Stimulated activated effector memory CD8-positive, alpha-beta T cell treated with anti-CD3 and anti-CD28 coated beads, Interleukin-12 subunit alpha, Interleukin-12 subunit beta, amount 100 ng/mL, for 72 hours (primary cell): ENCODE data around the gene ITGB1BP1.

Experiments used
- ATAC-seq: fragments of 150-1000 bp; cut with Tn5 transposase; 2 replicates; pipeline ENCODE4 v1.10.0; 2021
- DNase-seq, 2 donors: peaks; one replicate each; pipeline ENCODE4 v3.0.0; 2021 to 2022; ENCODE audit warnings: low spot score in 2 of 2
- H3K27ac Mint-ChIP-seq: one replicate; pipeline ENCODE4 v1.8.0; 2022; ENCODE audit warnings: mild to moderate bottlenecking, mixed read lengths
- H3K36me3 Mint-ChIP-seq: one replicate; pipeline ENCODE4 v1.8.0; 2022; ENCODE audit warnings: mild to moderate bottlenecking, mixed read lengths
- H3K4me1 Mint-ChIP-seq: one replicate; pipeline ENCODE4 v1.8.0; 2022; ENCODE audit warnings: mixed read lengths
- H3K4me3 Mint-ChIP-seq: one replicate; pipeline ENCODE4 v1.8.0; 2022; ENCODE audit warnings: mild to moderate bottlenecking, mixed read lengths
- H3K9me3 Mint-ChIP-seq: one replicate; pipeline ENCODE4 v1.8.0; 2022; ENCODE audit warnings: mixed read lengths

Gene ITGB1BP1

GRCh38 chr2:9440058-9440727 lies 16.9 kb upstream of the ITGB1BP1 start:
- Mint-ChIP-seq H3K4me1 (peaks cover 5% of the 10 kb centered on the region), H3K36me3 (peaks cover 99% of the 10 kb centered on the region), H3K9me3 (no peaks in the 10 kb centered on the region), H3K4me3 (no peak overlapping the region), H3K27ac (no peak overlapping the region)
- no peak for DNase-seq
- ATAC-seq = no peak

- DNase-seq (no peak), ATAC-seq (no peak)
- no peak overlapping the region for H3K27ac Mint-ChIP-seq
- no peaks in the 10 kb centered on the region for H3K9me3 Mint-ChIP-seq
- no peaks in the 10 kb centered on the region for H3K4me1 Mint-ChIP-seq
- H3K4me3 Mint-ChIP-seq = no peak overlapping the region
- H3K36me3 Mint-ChIP-seq = peaks cover 99% of the 10 kb centered on the region
Measured at GRCh38 chr2:9439536-9439935, 16.2 kb upstream of the ITGB1BP1 start.

- H3K36me3 Mint-ChIP-seq = peaks cover 99% of the 10 kb centered on the region
Measured at GRCh38 chr2:9434489-9434888, 11.2 kb upstream of the ITGB1BP1 start.

GRCh38 chr2:9430316-9431293 lies 7.3 kb upstream of the ITGB1BP1 start:
- DNase-seq (no peak), ATAC-seq (peak; percentile 60)
- Mint-ChIP-seq H3K27ac (peak overlapping the region; percentile 84), H3K36me3 (peaks cover 71% of the 10 kb centered on the region), H3K9me3 (no peaks in the 10 kb centered on the region), H3K4me1 (peaks cover 10% of the 10 kb centered on the region), H3K4me3 (peak overlapping the region; percentile 13)

More at GRCh38 chr2:9434489-9434888, 11.2 kb upstream of the ITGB1BP1 start:
- no peak for ATAC-seq
- H3K4me1 Mint-ChIP-seq = peaks cover 10% of the 10 kb centered on the region
- no peaks in the 10 kb centered on the region for H3K9me3 Mint-ChIP-seq
- no peak for DNase-seq
- peak overlapping the region; percentile 51 for H3K27ac Mint-ChIP-seq
- no peak overlapping the region for H3K4me3 Mint-ChIP-seq

GRCh38 chr2:9428965-9429577 lies 5.7 kb upstream of the ITGB1BP1 start:
- no peak overlapping the region for H3K27ac Mint-ChIP-seq
- H3K4me3 Mint-ChIP-seq = no peak overlapping the region
- H3K36me3 Mint-ChIP-seq = peaks cover 57% of the 10 kb centered on the region

GRCh38 chr2:9424447-9425164 lies 1.3 kb upstream of the ITGB1BP1 start:
- Mint-ChIP-seq H3K4me1 (peaks cover 28% of the 10 kb centered on the region), H3K27ac (no peak overlapping the region), H3K36me3 (peaks cover 46% of the 10 kb centered on the region), H3K9me3 (no peaks in the 10 kb centered on the region), H3K4me3 (no peak overlapping the region)
- DNase-seq (no peak), ATAC-seq (no peak)

More at GRCh38 chr2:9428965-9429577, 5.7 kb upstream of the ITGB1BP1 start:
- ATAC-seq (no peak), DNase-seq (no peak)
- peaks cover 10% of the 10 kb centered on the region for H3K4me1 Mint-ChIP-seq
- H3K9me3 Mint-ChIP-seq = no peaks in the 10 kb centered on the region

GRCh38 chr2:9423922-9424272 lies 569 bp upstream of the ITGB1BP1 start:
- no peak for DNase-seq
- H3K36me3 Mint-ChIP-seq = peaks cover 43% of the 10 kb centered on the region
- no peaks in the 10 kb centered on the region for H3K9me3 Mint-ChIP-seq
- peak; percentile 29 for ATAC-seq
- H3K4me1 Mint-ChIP-seq = peaks cover 34% of the 10 kb centered on the region
- no peak overlapping the region for H3K27ac Mint-ChIP-seq
- no peak overlapping the region for H3K4me3 Mint-ChIP-seq

- Mint-ChIP-seq H3K27ac (no peak overlapping the region), H3K9me3 (no peaks in the 10 kb centered on the region), H3K36me3 (peaks cover 50% of the 10 kb centered on the region), H3K4me3 (no peak overlapping the region), H3K4me1 (peaks cover 47% of the 10 kb centered on the region)
- peak; percentile 46 to 76 for DNase-seq
- ATAC-seq = peak; percentile 64
Measured at GRCh38 chr2:9422321-9423099, 818 bp downstream of the ITGB1BP1 start.

GRCh38 chr2:9420495-9420894 lies 2.8 kb downstream of the ITGB1BP1 start:
- no peak overlapping the region for H3K27ac Mint-ChIP-seq
- no peak for ATAC-seq
- peaks cover 67% of the 10 kb centered on the region for H3K4me1 Mint-ChIP-seq
- DNase-seq = no peak
- no peaks in the 10 kb centered on the region for H3K9me3 Mint-ChIP-seq
- H3K4me3 Mint-ChIP-seq = peak overlapping the region; percentile 5
- H3K36me3 Mint-ChIP-seq = peaks cover 68% of the 10 kb centered on the region

GRCh38 chr2:9419541-9419940 lies 3.8 kb downstream of the ITGB1BP1 start:
- no peak for ATAC-seq
- Mint-ChIP-seq H3K36me3 (peaks cover 78% of the 10 kb centered on the region), H3K4me3 (no peak overlapping the region), H3K9me3 (no peaks in the 10 kb centered on the region), H3K4me1 (peaks cover 67% of the 10 kb centered on the region), H3K27ac (no peak overlapping the region)
- DNase-seq = no peak

GRCh38 chr2:9418746-9419145 lies 4.6 kb downstream of the ITGB1BP1 start:
- ATAC-seq (no peak), DNase-seq (no peak)
- Mint-ChIP-seq H3K9me3 (no peaks in the 10 kb centered on the region), H3K4me3 (no peak overlapping the region), H3K36me3 (peaks cover 84% of the 10 kb centered on the region), H3K4me1 (peaks cover 71% of the 10 kb centered on the region), H3K27ac (peak overlapping the region; percentile 17)

GRCh38 chr2:9417725-9418124 lies 5.6 kb downstream of the ITGB1BP1 start:
- DNase-seq (no peak), ATAC-seq (no peak)
- Mint-ChIP-seq H3K4me3 (no peak overlapping the region), H3K9me3 (no peaks in the 10 kb centered on the region), H3K27ac (peak overlapping the region; percentile 88), H3K4me1 (peaks cover 71% of the 10 kb centered on the region), H3K36me3 (peaks cover 80% of the 10 kb centered on the region)

GRCh38 chr2:9416962-9417316 lies 6.4 kb downstream of the ITGB1BP1 start:
- Mint-ChIP-seq H3K4me3 (no peak overlapping the region), H3K4me1 (peaks cover 63% of the 10 kb centered on the region), H3K36me3 (peaks cover 80% of the 10 kb centered on the region), H3K27ac (peak overlapping the region; percentile 88), H3K9me3 (no peaks in the 10 kb centered on the region)
- peak; percentile 42 for ATAC-seq
- DNase-seq = no peak

- H3K4me3 Mint-ChIP-seq = no peak overlapping the region
- no peak for ATAC-seq
- DNase-seq = no peak
- peaks cover 80% of the 10 kb centered on the region for H3K36me3 Mint-ChIP-seq
- no peaks in the 10 kb centered on the region for H3K9me3 Mint-ChIP-seq
- peaks cover 58% of the 10 kb centered on the region for H3K4me1 Mint-ChIP-seq
- peak overlapping the region; percentile 88 for H3K27ac Mint-ChIP-seq
Measured at GRCh38 chr2:9416267-9416961, 6.9 kb downstream of the ITGB1BP1 start.
